Esophagus squamous epithelium (tissue), 5 donors: ENCODE data around the gene MYLK3. TPM values are rescaled to one million over a fixed set of nuclear protein-coding genes. Genes with fewer than 3 reads are reported as not detected.

ENCODE experiments used
- DNase-seq: peaks from one replicate; lab custom pipeline; 2025; lab: John Stamatoyannopoulos, UW
- H3K27ac ChIP-seq, 4 donors: fragments of 200-600 bp; sonication (generic); one replicate each; pipeline ENCODE4 v1.5.1; 2016 to 2019; ENCODE audit warnings: mild to moderate bottlenecking in 1 of 4
- H3K27me3 ChIP-seq, 4 donors: fragments of 200-600 bp; sonication (generic); 1 replicate in 3 of 4; 2 replicates in 1 of 4; pipeline versions ENCODE4 v1.5.1 to v1.6.0; 2017 to 2021; ENCODE audit warnings: antibody characterized with exemption in 1 of 4
- H3K36me3 ChIP-seq, 3 donors: fragments of 200-600 bp; sonication (generic); one replicate each; pipeline ENCODE4 v1.5.1; 2016 to 2019
- H3K4me1 ChIP-seq, 3 donors: fragments of 200-600 bp; sonication (generic); one replicate each; pipeline ENCODE4 v1.5.1; 2017 to 2019
- H3K4me3 ChIP-seq, 4 donors: fragments of 200-600 bp; sonication (generic); 1 replicate in 3 of 4; 2 replicates in 1 of 4; pipeline ENCODE4 v1.5.1; 2016 to 2019; ENCODE audit warnings: mild to moderate bottlenecking in 2 of 4, moderate library complexity in 1 of 4
- H3K9me3 ChIP-seq, 3 donors: fragments of 200-600 bp; sonication (generic); one replicate each; pipeline ENCODE4 v1.5.1; 2016 to 2019
- CTCF ChIP-seq, 6 experiments: fragments of 450-650 bp in 4 of 6; fragments of 200-600 bp in 2 of 6; sonication (generic) in 2 of 6; IDR thresholded peaks; one replicate each; pipeline ENCODE4 v1.5.1; 2016 to 2019; ENCODE audit warnings: antibody characterized with exemption in 6 of 6, mild to moderate bottlenecking in 4 of 6, moderate library complexity in 4 of 6
- POLR2A ChIP-seq, 4 donors: fragments of 450-650 bp; IDR thresholded peaks; one replicate each; pipeline ENCODE4 v1.6.1; 2017; ENCODE audit warnings: antibody characterized with exemption in 4 of 4, mild to moderate bottlenecking in 4 of 4, moderate library complexity in 3 of 4
- WGBS, 2 donors: methylation state at CpG; one replicate each; pipeline ENCODE4 v1.1.5; 2018; 5-methylcytosine and 5-hydroxymethylcytosine counted together
- intact Hi-C: fragments of 100-400 bp; cut with DNase I; formaldehyde crosslinking; loops from one replicate; pipeline ENCODE4 v1.15.0; 2022
- total RNA-seq, 4 donors: library from RNA; depleted of rRNA; stranded (reverse); fragments of >200 nt; gene quantifications; one replicate each; pipeline ENCODE4 v1.1.0, GENCODE V29; 2016
- donor health status: DM: yes; HTN: yes; CAD: no.

Gene MYLK3
- total RNA-seq, 4 donors from 2014 or later = 0.03 to 0.19 (median 0.08) TPM; not detected in 1

DNA sequence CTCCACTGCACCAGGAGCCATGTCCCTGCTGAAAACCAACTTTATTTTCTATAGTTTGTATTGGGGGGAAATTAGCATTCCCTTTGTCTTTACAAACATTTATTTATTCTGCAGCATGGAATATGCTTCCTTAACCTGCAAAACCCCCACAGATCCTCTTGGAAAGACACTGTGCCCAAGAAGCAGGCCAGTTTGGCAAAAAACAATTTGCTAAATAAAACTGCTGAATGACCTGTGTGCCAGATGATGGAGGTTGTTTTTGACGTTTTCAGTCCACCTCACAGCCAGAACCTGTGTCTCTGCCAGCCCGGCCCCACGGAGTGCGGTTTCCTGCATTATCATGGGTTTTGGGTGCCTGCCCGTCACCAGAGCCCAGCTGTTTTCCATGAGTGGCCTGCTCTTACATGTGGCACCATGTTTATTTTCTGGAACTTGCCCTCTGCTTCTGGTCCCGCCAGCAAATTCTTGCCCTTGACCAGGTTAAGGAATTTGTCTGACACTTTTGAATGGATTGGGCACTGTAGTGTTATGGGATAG lies 32.3 kb downstream of the MYLK3 start:
- Histone ChIP-seq H3K4me3 (no peak overlapping the region), H3K27ac (no peak overlapping the region), H3K27me3 (no peaks in the 10 kb centered on the region), H3K36me3 (no peaks in the 10 kb centered on the region), H3K4me1 (no peaks in the 10 kb centered on the region), H3K9me3 (no peaks in the 10 kb centered on the region)
- intact Hi-C loops = no loop called here
- DNase-seq = no peak
- TF ChIP-seq CTCF (IDR thresholded peaks at IDR 0.05) = no peak
- TF ChIP-seq POLR2A (IDR thresholded peaks at IDR 0.05) = no peak
- WGBS, 2 donors = 70 to 73% methylated on average over 5 of the region's 6 CpGs

DNA sequence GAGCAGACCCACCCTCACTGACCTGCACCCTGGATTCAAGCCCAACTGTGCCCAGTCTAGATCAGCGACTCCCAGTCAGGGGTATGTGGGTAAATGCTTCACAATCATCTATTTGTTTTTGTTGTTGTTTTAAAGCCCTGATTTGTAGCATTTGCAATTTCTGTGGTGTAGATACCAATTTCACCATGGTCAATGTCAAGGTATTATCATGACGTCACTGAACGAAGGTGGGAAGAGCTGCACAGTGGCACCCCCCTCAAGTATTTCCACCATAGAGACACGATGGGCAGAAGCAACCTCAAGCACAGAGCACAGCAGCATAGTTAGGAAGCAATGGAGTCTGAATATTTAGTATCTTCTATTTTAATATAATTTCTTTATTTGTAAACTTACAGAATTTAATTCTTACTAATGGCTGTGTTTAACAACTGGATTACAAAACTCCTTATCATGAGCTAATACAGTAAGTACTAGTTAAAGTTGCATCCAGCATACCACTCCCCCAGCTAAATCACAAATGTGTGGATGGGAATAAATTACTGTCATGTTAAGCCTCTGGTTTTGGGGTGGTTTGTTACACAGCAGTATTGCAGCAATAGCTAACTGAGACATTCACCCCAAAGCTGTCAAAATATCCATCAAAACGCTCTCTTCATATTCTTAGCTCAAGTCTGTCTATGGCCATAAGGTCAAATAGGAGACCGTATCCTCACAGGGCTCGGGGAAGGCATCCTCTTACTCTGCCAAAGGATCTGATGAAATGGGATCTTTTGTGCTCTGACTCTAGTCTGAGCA lies 33.1 kb downstream of the MYLK3 start:
- 81 to 90% methylated on average over 7 of the region's 7 CpGs for WGBS, 2 donors
- Histone ChIP-seq H3K4me3 (no peak overlapping the region), H3K4me1 (no peaks in the 10 kb centered on the region), H3K27ac (no peak overlapping the region), H3K36me3 (no peaks in the 10 kb centered on the region), H3K9me3 (no peaks in the 10 kb centered on the region), H3K27me3 (no peaks in the 10 kb centered on the region)
- DNase-seq = no peak
- intact Hi-C loops = no loop called here
- TF ChIP-seq CTCF (IDR thresholded peaks at IDR 0.05) (no peak), POLR2A (IDR thresholded peaks at IDR 0.05) (no peak)

DNA sequence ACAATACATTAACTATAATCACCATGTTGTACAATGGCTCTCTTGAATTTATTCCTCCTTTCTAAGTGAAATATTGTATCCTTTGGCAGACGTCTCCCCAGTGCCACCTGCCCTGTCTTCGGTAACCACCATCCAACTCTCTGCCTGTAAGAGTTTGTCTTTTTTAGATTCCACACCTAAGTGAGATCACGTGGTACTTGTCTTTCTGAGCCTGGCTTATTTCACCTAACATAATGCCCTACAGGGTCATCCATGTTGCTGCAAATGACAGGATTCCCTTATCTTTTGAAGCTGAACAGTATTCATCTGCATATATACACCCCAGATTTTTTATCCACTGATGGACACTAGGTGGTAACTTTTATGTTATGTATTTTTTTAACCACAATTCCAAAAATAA lies 34.5 kb downstream of the MYLK3 start:
- Histone ChIP-seq H3K9me3 (no peaks in the 10 kb centered on the region), H3K27me3 (no peaks in the 10 kb centered on the region), H3K27ac (no peak overlapping the region), H3K4me1 (no peaks in the 10 kb centered on the region), H3K4me3 (no peak overlapping the region), H3K36me3 (no peaks in the 10 kb centered on the region)
- DNase-seq = no peak
- TF ChIP-seq POLR2A (IDR thresholded peaks at IDR 0.05) = no peak
- no peak for TF ChIP-seq CTCF (IDR thresholded peaks at IDR 0.05)
- WGBS, 2 donors = 66 to 68% methylated on average over 3 of the region's 3 CpGs
- intact Hi-C loops = no loop called here

DNA sequence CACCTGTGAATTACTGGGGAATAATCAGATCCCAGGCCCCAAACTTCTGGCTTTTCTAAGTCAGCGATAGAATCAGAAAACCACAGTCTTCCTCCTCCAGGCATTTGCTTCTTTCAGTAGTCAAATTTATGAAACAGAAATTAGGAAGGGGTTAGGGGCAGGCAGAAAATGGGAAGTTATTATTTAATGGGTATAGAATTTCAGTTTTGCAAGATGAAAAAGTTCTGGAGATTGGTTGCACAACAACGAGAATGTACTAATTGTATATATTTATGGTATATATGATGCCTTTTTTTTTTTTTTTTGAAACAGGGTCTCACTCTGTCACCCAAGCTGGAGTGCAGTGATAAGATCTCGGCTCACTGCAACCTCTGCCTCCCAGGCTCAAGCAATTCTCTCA lies 35.2 kb downstream of the MYLK3 start:
- H3K9me3 ChIP-seq = no peaks in the 10 kb centered on the region
- H3K27ac ChIP-seq = no peak overlapping the region
- no peak for DNase-seq
- no peaks in the 10 kb centered on the region for H3K27me3 ChIP-seq
- intact Hi-C loops = no loop called here
- H3K4me3 ChIP-seq = no peak overlapping the region
- no peaks in the 10 kb centered on the region for H3K36me3 ChIP-seq
- no peaks in the 10 kb centered on the region for H3K4me1 ChIP-seq
- no peak for TF ChIP-seq POLR2A (IDR thresholded peaks at IDR 0.05)
- no peak for TF ChIP-seq CTCF (IDR thresholded peaks at IDR 0.05)
- WGBS, 2 donors = 65 to 70% methylated on average over 3 of the region's 3 CpGs
